HG03342 (cell line): ENCODE results near the gene SUSD6.

Experiments
- ATAC-seq: cut with Tn5 transposase; IDR thresholded peaks from one replicate; pipeline ENCODE4 v1.9.1; 2021; ENCODE audit warnings: mild to moderate bottlenecking, moderate library complexity; ENCODE audit not compliant: unreplicated experiment

SUSD6 gene

DNA sequence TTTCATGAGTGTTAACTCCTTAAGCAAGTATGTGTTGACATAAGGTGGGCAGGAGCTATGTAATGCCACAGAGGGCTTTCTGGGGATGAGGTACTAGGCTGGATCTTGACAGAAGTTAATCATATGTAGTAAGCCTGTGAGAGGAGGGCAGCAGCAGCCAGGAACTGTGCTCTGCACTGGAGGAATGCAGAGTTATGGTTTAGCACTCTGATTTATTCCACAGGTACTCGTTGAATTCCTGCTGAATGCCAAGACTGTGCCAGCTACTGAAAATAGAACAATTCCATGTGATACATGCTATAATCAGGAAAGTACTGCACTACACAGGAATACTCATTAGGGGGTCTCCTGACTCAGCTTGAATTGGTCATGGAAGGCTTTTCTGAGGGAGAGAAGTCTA, 58.7 kb downstream of the SUSD6 start:
- no peak for ATAC-seq

DNA sequence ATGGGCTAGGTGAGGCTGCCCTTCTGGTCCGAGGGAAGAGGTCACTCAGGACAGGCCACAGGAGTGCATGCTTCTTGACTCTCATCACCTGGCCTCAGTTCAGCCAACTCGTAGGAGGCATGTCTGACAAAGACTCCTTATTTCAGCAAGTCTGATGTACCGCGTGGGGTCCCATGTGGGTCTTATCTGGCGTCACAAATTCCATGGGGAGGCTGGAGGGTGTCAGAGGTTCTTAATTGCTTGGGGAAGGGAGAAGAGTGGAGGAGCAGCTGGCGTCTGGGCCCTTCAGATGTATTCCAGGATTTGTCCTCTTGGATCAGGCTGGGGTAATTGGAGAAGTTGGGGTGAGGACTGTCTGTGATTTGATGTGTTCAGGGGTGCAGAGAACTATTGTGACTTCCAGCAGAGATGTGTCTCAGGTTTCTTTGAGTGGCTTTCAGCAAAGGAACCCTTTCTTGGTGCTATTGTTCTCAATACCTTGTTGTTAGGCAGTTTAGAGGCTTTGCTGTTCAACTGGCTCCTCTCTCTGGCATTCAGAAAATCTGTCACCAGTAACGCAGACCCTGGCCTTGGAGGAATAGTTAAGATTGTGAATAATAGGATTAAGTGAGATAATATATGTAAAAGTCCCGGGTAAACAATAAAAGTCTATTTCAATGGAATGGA, 60.1 kb downstream of the SUSD6 start:
- ATAC-seq = no peak

DNA sequence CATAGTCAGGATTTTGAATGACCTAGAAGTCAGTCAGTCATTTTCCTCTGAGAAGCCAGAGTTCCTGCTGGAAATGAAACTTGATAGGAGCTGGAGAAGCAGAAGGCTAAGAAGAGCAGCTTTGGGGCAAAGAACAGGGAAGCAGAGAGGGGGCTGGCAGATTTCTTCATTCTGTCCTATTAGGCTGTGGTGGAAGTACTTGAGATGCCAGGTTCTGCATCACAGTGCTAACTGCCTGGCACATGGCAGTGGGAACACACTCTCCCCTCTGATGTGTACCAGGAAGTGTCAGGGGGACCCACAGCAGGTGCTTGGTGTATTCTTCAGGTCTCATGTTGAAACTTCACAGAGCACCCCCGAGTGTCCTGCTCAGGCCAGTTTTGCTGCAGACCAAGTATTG, 61.0 kb downstream of the SUSD6 start:
- ATAC-seq = no peak

DNA sequence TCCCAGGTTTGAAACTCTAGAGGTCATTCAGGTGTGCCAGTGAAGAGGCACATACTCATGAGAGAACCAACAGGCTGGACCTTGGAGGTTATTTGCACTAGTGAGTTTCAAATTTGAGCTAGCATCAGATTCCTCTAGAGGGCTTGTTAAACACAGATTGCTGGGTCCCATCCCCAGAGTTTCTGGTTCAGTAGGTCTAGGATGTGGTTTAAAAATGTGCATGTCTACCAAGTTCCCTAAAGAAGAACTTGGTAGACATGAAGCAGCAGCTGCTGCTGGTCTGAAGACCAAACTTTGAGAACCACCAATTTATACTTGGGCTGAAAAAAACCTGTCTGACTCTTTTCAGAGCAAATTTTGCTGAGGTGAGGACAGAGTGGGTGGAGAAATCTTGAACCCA, 61.7 kb downstream of the SUSD6 start:
- ATAC-seq = peak; percentile 34

DNA sequence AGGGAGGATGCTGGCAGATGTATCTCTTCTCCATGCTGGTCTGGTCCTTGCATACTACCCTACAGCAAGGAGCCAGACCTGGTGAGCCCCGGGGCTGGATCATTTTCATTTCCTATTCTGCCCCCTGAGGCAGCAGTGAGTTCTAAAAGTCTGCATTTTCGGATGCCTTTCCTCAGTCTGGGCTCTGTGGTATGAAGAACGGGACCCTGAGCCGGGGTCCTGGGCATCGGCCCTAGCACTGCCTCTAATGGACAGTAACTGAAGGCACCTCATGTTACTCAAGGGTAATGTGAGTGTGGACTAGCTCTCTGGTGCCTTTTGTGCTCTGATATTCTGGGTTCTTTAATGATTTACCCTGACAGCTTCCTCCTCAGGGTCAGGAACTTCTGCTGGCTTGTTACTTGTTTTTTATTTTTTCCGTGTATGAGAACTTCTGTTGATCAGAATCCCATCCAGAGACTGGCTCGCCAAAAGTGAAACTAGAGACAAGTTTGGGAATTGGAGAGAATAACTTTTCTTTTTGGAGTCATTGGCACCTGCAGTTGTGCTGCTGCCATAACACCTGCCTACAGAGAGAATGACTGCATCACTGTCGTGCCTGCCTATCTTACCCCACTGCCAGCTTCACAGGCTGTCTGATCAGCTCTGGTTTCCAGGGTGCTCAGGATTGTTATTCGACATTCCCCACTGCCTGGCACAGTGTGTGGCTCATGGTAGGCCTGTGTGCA, 62.3 kb downstream of the SUSD6 start:
- ATAC-seq = peak; percentile 27

DNA sequence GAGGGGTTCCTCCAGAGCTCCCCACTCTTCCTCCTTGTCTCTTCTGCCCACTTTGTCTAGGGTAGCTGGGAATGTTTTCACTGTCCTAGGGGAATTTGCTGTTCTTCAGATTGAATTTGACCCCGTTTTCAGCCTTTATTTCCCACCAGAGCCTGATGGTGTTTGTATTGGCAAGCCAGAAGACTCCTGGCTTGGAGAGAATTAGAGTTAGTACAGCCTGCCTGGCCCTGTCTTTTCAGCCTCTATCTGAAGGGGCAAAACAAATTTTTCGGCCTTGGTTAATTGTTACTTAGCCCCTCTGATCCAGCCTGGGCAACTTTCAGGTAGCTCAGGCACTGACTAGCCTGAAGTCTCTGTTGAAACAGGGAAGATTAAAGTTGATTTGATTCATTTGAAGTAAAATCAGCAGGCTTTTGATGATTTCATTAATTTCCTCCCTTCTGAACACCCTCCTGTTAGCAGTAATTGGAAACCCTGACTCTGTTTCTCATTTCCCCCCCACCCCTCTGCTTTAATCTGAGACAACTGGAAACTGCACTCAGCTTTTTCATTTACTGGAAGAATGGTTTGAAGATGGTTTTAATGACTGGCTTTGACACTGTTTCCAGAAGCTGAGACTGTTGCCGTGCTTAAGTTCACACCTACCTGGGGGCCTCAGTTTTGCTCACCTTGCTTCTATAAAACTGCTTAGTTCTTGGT, 63.3 kb downstream of the SUSD6 start:
- ATAC-seq = no peak

DNA sequence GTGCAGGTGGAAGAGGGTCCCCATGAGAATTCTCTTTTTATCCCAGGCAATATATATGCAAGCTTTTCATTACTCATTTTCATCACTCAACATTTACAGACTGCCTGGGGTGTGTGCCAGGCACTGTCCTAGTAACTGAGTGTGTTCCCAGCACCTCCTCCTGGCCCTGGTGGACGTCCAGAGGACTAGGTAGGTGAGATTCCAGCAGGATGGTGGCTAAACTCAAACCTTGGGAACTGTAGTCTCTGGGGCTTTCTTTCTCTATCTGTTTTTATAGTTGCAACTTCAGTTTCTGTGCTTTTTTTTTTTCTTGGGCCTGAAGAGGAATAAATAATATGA, 63.8 kb downstream of the SUSD6 start:
- ATAC-seq = no peak

DNA sequence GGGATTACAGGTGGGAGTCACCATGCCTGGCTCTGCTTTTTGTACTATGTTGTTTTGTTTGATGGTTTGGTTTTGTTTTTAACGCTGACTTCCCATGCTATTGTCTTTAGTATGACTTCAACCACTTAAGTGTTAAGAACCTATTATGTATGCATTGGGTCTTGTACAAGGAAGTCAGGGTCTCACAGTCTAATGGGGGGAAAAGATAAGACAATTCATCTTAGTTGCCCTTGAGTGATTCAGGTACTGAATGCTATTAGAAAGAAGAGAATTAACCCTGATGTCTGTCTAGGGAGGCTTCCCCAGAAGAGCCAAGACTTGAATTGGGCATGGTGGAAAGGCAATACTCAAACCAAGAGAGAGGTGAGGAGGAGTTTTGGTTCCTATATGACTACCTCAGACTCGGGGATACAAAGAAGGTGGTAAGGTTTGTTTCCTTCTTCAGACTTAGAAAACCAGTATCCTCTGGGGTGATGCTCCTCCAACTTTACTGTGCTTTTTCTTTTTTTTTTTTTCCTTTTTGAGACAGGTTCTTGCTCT, 64.6 kb downstream of the SUSD6 start:
- ATAC-seq = peak; percentile 71

DNA sequence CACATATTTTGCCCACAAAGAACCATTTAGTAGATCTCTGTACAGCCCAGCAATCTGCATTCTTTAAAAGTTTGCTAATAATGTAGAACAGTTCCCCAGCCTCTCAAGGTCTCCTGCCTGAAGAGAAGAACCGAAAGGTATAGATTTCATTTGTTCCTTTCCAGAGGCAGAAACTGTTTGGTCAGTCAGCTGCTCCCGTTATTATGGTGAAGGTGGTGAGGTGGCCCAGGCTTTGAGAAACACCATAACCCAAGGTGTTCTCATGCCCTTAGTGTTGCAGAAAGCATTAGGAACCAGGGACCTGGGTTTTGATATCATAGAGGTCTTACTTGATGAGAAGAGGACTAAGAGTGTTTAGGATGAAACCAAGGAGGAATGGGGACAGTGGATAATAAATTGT, 65.3 kb downstream of the SUSD6 start:
- no peak for ATAC-seq

DNA sequence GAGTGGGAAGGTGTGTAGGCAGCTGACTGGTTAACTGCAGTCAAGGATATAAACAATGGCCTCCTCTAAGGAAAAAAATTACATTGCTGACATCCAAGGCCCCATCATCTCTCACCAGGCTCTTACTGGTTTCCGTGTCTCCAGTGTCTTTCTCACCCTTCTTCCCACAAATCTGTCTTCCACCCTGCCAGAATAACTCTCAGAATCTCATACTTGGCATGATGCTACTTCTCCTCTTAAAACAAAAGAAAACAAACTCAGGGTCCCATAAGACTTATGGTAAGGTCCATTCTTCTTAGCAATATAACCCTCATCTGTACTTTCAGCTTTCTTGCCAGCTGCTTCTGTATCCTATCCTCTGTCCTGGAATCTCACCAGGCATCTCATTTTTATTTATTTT, 68.9 kb downstream of the SUSD6 start:
- no peak for ATAC-seq

DNA sequence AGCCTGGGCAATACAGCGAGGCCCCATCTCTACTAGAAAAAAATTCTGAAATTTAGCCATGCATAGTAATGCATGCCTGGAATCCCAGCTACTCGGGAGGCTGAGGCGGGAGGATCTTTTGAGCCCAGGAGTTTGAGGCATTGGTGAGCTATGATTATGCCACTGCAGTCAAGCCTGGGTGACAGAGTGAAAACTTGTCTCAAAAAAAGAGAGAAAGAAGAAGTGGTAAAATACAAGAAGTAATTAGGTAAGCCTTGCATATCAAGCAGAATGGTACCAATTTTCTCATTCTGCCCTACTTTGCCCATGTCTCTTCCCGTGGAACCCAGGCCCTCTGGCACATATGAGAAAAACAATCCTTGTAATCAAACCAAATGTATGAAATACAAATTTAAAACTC, 70.7 kb downstream of the SUSD6 start:
- no peak for ATAC-seq

DNA sequence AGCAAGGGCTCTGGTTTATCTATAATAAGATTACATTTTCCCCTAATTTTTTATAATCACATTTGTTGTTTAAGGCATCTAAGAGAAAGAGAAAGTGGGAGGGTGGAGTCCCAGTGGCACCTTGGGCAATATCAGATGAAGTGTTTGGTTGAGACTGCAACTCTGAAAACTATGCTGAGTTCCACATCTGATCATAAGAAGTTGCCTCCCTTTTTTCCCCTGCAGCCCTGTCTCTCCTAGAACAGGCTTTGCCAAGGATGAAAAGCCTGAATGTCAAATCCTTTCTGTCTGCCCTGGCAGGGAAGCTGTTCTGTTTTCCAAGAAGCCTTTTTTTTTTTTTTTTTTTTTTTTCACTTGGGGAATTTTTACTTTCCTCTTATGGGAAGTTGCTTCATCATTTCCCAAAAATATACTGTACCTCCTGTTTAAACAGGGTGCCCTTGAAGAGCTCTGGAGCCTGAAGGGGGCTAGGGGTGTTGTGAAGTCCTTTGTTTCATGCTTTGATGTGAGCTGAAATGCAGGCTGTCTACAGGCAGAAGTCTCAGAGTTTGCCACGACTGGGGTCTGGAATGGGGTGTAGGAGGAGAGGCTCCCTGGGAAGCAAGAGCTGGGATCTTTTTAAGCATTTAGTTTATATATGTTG, 71.3 kb downstream of the SUSD6 start:
- ATAC-seq = no peak

DNA sequence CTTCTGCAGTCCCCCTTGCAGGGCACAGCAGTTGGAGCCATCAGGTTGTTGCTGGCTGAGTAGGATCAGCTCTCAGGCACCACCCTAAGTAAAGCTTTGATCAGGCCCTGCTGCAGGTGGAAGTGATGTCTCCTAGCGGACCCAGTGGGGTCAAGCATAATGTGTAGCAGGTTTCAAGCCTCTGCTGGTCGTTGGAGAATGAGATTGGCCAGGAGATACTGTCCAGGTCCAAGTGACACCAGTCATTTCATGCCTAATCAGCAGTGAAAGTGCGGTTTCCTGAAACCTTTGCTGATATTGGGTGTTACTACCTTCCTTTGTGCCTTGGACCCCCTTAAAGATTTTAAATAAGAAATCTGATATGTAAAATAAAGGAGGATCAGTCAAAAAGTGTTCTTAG, 72.6 kb downstream of the SUSD6 start:
- ATAC-seq = peak; percentile 53

DNA sequence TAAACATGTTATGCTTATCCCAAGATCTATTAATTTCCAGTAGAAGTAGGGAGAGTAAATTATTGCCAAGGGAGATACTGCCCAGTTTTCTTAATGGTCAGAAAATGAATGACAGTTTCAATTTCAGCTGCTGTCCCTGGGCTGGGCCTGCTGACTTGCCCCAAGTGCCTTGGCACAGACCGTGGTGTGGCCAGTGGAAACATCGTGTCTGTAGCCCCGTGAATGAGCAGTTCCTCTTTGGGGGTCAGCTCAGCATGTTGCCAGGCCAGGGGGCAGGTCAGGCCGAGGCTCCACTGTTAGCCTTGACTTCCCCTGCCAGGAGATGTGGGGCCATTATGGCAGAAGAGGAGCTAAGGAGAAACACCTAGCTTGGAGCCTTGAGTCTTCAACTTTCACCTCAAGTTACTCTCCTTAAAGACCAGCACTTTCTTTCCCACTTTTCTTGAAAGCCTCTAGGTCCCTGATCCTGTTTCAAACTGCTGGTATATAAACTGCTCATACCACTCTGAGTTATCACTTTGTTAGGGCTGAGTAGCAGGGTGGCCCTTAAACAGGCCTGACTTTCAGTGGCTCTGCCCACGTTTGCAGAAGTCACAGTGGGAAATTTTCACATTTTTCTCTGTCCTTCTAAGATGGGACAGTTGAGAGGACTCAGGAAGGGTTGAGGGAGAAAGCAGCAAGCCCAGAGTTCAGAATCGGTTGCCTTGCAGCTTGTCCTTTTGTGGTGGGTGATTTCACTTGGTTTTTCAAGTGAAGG, 73.2 kb downstream of the SUSD6 start:
- ATAC-seq = no peak

DNA sequence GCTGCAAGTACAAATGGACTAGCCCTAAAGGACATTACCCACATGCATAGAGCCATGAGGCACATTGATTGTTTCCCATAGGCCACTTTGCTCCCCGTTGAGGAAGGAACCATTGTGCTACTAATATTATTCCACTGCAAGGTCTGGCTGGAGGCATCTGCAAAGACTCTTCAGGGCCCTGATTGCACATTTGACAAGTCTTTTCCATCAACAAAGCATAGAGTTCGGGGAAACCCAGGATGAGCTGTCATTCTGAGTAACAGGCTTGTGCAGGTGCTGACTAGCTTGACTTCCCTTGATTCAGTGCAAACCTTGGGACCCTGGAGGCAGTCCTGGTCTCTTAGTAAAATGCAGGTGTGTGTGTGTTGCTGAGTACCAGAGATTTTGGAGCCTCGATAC, 73.8 kb downstream of the SUSD6 start:
- ATAC-seq = no peak

DNA sequence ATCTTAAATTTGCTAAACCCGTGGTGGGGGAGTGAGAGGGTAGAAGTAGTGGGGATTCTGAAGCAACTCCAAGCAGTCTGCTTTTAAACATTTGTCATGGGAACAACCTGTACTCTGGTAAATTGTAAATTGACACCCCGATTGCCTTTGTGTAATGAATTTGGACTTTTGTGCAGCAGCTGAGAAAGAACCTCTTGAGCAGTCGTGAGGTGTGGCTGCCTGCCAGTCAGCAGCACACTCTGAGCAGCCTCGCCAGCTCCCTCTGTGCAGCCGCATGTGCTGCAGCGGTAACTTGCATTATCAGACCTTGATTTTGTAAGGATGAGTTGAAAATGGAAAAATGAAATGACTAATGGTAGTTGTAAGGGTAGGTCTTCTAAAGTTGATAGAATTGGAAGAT, 74.3 kb downstream of the SUSD6 start:
- ATAC-seq = no peak

DNA sequence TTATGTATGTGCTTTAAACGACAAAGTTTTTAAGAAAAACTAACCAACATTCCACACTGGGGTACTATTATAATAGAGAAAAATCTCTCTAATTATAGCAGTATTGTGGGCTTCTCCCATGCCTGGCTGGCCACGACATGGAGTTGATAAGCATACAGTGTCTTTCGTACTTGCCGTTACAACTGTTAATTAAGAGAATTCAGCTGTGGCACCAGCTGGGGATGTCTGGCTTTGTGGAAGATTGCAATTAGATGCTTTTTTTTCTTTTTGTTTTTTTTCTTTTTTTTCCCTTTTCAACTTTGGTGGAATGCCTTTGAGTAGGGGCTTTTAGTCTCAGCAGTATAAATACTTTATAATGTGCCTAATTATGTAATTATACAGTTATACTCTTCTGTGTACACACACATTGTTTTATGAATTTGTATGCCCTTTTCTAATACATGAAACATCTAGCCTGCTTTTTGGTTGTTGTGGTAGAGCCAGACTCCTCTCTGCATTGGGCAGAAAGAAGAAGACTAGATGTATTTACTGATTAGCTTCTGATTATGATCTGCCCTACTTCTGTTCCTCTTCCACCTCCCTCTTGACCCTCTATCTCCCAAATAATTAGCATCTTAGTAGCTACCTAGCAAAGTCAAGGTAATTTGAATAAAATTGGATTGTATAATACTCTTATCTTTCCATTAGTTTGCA, 76.4 kb downstream of the SUSD6 start:
- ATAC-seq = no peak

DNA sequence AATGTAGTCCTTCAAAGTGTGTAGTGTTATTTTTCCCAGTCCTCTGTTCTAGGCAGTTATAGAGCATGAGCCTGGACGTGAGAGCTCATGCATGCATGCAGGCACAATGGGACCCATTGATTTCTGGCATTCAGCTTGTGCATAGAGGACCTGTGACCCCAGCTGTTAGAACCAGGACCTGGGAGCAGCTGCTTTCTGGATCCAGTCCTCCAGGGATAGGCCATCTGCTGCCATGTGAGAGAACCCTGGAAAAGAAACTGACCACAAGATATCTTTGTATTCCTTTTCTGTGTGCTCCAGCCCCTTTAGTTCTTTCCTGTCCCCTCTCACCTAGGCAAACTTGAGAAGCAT, 76.9 kb downstream of the SUSD6 start:
- ATAC-seq = no peak

DNA sequence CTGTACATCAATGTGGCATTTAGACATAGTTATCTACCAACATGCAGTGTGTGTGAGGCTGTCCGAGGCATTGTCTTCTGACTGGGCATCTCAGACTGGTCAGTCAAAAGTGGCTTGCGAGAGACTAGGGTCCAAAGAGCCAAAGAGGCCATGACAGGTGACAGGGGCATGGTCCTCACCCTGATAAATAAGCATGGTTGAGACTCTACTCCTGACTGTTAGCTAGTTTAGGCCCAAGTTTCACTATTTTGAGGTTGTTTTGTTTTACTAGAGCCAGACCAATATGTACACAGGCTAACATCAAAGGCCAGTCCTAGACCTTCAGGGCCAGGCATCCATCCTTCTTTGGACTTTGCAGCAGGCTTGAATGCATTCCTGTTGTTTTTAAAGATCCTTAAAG, 78.6 kb downstream of the SUSD6 start:
- no peak for ATAC-seq

DNA sequence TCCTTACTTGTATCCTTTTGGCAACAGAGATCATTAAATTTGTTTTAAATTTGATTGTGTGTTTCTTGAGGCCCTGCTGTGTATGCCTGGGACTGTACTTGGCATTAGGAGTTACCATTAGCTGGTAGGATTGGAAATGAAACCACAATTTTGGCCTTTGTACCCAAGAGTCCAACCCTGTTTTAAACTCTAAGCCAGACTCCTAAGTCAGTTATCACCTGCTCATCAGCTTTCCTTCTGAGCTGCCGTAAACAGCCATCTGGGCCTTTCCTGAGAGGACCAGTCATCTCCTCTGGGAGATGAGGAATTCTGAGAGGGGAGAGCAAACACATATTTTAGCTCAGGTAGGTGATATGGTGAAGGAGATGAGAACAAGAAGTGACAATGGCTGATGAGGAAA, 81.2 kb downstream of the SUSD6 start:
- no peak for ATAC-seq
